ENCODE results near the gene TMEM17. TPM values are rescaled to one million over a fixed set of nuclear protein-coding genes. Genes with fewer than 3 reads are reported as not detected.
A peak's percentile ranks its signal among the peaks of the same experiment; 100 is the strongest.

Gene TMEM17
- polyA plus RNA-seq, 1 of the 3 experiments (the other 2 are of a cell fraction) = 5.5 TPM

DNA sequence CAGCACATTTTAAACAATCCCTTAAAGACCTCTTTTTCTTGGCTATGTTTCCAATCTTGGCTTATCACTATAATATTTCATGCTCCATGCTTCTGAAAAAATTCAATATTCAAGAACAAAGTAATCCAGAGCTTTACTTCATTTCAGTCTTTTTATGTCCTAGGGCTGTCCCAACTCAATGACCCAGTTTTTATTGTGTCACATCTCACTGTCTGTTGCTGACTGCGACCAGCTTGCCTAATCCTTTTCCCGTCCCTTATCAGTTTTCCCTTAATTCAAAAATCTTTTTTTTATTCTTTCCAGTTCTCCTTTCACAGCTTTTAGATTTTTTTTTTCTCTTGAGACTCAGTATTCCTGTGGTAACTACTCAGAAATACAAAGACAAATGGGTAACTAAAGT is 10.2 kb downstream of the TMEM17 start:
- no peaks in the 10 kb centered on the region for H3K79me2 ChIP-seq (ENCODE audit: insufficient read depth)
- no peak overlapping the region for H3K9ac ChIP-seq
- no peaks in the 10 kb centered on the region for H4K20me1 ChIP-seq (ENCODE audit: insufficient read depth)
- H3K27ac ChIP-seq (ENCODE audit: low read depth in 2 of 2, low read length in 1 of 2) = no peak overlapping the region; a peak in 1 of 4 replicates
- peaks cover 0 to 13% of the 10 kb centered on the region in 2 experiments; a peak in 2 of 4 replicates for H3K4me1 ChIP-seq (ENCODE audit: control insufficient read depth in 1 of 2, insufficient read depth in 2 of 2, low read depth in 1 of 2, low read length in 1 of 2)
- 69% methylated on average over 2 of the region's 2 CpGs for WGBS (ENCODE audit: low lambda C conversion rate)
- no peaks in the 10 kb centered on the region for H3K36me3 ChIP-seq (replicated peaks in 1 of 2; ENCODE audit: control insufficient read depth in 1 of 2, insufficient read depth in 2 of 2, low read length in 1 of 2)
- H3K9me3 ChIP-seq = no peaks in the 10 kb centered on the region
- H3K9me2 ChIP-seq = no peaks in the 10 kb centered on the region
- no peak overlapping the region for H2AFZ ChIP-seq (ENCODE audit: low read depth)
- no peak overlapping the region for H3K4me2 ChIP-seq
- TF ChIP-seq FOSL2 (IDR thresholded peaks at IDR 0.05; ENCODE audit: borderline replicate concordance, low read depth) (no peak), RFX5 (IDR thresholded peaks at IDR 0.05; ENCODE audit: low read length) (no peak), TEAD4 (IDR thresholded peaks at IDR 0.05; ENCODE audit: borderline replicate concordance, insufficient read depth) (no peak), GATA2 (CRISPR knock-in tag; IDR thresholded peaks at IDR 0.05) (no peak), RAD21 (IDR thresholded peaks at IDR 0.05; ENCODE audit: low read length) (no peak), NFIC (IDR thresholded peaks at IDR 0.05; ENCODE audit: borderline replicate concordance) (no peak), GABPA (IDR thresholded peaks at IDR 0.05; ENCODE audit: low read depth) (no peak), NRF1 (IDR thresholded peaks at IDR 0.05; ENCODE audit: low read depth, low read length) (no peak), MXI1 (IDR thresholded peaks at IDR 0.05; ENCODE audit: low read depth, low read length) (no peak), TCF12 (IDR thresholded peaks at IDR 0.05) (no peak)
- TF ChIP-seq, protein P1, sequence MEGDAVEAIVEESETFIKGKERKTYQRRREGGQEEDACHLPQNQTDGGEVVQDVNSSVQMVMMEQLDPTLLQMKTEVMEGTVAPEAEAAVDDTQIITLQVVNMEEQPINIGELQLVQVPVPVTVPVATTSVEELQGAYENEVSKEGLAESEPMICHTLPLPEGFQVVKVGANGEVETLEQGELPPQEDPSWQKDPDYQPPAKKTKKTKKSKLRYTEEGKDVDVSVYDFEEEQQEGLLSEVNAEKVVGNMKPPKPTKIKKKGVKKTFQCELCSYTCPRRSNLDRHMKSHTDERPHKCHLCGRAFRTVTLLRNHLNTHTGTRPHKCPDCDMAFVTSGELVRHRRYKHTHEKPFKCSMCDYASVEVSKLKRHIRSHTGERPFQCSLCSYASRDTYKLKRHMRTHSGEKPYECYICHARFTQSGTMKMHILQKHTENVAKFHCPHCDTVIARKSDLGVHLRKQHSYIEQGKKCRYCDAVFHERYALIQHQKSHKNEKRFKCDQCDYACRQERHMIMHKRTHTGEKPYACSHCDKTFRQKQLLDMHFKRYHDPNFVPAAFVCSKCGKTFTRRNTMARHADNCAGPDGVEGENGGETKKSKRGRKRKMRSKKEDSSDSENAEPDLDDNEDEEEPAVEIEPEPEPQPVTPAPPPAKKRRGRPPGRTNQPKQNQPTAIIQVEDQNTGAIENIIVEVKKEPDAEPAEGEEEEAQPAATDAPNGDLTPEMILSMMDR (IDR thresholded peaks at IDR 0.05) = no peak
- TF ChIP-seq, protein P2, sequence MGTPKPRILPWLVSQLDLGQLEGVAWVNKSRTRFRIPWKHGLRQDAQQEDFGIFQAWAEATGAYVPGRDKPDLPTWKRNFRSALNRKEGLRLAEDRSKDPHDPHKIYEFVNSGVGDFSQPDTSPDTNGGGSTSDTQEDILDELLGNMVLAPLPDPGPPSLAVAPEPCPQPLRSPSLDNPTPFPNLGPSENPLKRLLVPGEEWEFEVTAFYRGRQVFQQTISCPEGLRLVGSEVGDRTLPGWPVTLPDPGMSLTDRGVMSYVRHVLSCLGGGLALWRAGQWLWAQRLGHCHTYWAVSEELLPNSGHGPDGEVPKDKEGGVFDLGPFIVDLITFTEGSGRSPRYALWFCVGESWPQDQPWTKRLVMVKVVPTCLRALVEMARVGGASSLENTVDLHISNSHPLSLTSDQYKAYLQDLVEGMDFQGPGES (IDR thresholded peaks at IDR 0.05; ENCODE audit: low read depth, low read length) = no peak
- H3K4me3 ChIP-seq (ENCODE audit: low read depth in 2 of 2, low read length in 1 of 2) = no peak overlapping the region
- H3F3A ChIP-seq (replicated peaks; ENCODE audit: insufficient read depth) = peaks cover 4% of the 10 kb centered on the region
- ChIA-PET CTCF (interaction anchor here (1.2 to 2.3 kb wide), 3 partner anchors 9 to 280 kb away, joined by 3 to 8 read pairs (median 7); no protein-coding TSS in a partner anchor), POLR2A (interaction anchor here (0.5 kb wide), 1 partner anchor 9 kb away, joined by 3 read pairs; no protein-coding TSS in a partner anchor)
- peak; percentile 34 for DNase-seq
- H3K27me3 ChIP-seq (ENCODE audit: insufficient read depth) = no peaks in the 10 kb centered on the region

DNA sequence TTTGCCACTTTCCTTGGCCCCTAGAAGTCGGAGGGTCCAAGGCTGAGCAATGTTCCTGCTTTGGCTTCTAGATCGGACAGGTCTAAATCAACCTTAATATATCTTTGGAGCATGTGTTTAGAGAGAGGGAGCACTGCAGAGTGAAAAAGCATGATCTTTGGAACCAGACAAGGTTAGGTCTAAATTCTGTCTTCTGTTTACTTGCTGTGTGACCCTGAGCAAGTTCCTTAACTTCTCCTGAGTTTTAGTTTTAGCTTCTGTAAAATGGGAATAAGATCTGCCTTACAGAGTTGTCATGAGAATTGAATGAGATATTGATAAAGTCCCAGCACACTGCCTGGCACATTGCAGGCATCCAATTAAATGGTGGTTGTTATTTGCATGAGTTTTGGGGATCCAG is 13.9 kb downstream of the TMEM17 start:
- Histone ChIP-seq H3F3A (replicated peaks; ENCODE audit: insufficient read depth) (peaks cover 3% of the 10 kb centered on the region), H3K9ac (no peak overlapping the region), H3K27ac (ENCODE audit: low read depth in 2 of 2, low read length in 1 of 2) (no peak overlapping the region), H3K27me3 (ENCODE audit: insufficient read depth) (no peaks in the 10 kb centered on the region), H3K9me3 (no peaks in the 10 kb centered on the region), H3K79me2 (ENCODE audit: insufficient read depth) (no peaks in the 10 kb centered on the region), H3K4me2 (no peak overlapping the region), H3K36me3 (replicated peaks in 1 of 2; ENCODE audit: control insufficient read depth in 1 of 2, insufficient read depth in 2 of 2, low read length in 1 of 2) (no peaks in the 10 kb centered on the region), H3K9me2 (no peaks in the 10 kb centered on the region), H4K20me1 (ENCODE audit: insufficient read depth) (no peaks in the 10 kb centered on the region), H2AFZ (ENCODE audit: low read depth) (no peak overlapping the region), H3K4me3 (ENCODE audit: low read depth in 2 of 2, low read length in 1 of 2) (no peak overlapping the region), H3K4me1 (ENCODE audit: control insufficient read depth in 1 of 2, insufficient read depth in 2 of 2, low read depth in 1 of 2, low read length in 1 of 2) (peaks cover 6 to 13% of the 10 kb centered on the region in 2 experiments; a peak in 2 of 4 replicates)
- ChIA-PET CTCF (interaction anchor here (0.9 to 1.5 kb wide), 2 partner anchors 35 to 283 kb away, joined by 3 to 5 read pairs; no protein-coding TSS in a partner anchor), POLR2A (interaction anchor here (0.6 kb wide), 1 partner anchor 36 kb away, joined by 5 read pairs; no protein-coding TSS in a partner anchor)
- 71% methylated on average over 2 of the region's 2 CpGs for WGBS (ENCODE audit: low lambda C conversion rate)
- no peak for DNase-seq
- TF ChIP-seq JUND (IDR thresholded peaks at IDR 0.05) (no peak), SIN3A (IDR thresholded peaks at IDR 0.05; ENCODE audit: borderline replicate concordance, low read depth, low read length) (no peak), NFIC (IDR thresholded peaks at IDR 0.05; ENCODE audit: borderline replicate concordance) (no peak), TCF12 (IDR thresholded peaks at IDR 0.05) (no peak), CHD2 (IDR thresholded peaks at IDR 0.05; ENCODE audit: low read length, partially characterized antibody) (no peak)
- TF ChIP-seq, protein P2 (IDR thresholded peaks at IDR 0.05; ENCODE audit: low read depth, low read length) = no peak
- TF ChIP-seq, protein P3, sequence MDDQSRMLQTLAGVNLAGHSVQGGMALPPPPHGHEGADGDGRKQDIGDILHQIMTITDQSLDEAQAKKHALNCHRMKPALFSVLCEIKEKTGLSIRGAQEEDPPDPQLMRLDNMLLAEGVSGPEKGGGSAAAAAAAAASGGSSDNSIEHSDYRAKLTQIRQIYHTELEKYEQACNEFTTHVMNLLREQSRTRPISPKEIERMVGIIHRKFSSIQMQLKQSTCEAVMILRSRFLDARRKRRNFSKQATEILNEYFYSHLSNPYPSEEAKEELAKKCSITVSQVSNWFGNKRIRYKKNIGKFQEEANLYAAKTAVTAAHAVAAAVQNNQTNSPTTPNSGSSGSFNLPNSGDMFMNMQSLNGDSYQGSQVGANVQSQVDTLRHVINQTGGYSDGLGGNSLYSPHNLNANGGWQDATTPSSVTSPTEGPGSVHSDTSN (IDR thresholded peaks at IDR 0.05) = no peak
- TF ChIP-seq, protein P4, sequence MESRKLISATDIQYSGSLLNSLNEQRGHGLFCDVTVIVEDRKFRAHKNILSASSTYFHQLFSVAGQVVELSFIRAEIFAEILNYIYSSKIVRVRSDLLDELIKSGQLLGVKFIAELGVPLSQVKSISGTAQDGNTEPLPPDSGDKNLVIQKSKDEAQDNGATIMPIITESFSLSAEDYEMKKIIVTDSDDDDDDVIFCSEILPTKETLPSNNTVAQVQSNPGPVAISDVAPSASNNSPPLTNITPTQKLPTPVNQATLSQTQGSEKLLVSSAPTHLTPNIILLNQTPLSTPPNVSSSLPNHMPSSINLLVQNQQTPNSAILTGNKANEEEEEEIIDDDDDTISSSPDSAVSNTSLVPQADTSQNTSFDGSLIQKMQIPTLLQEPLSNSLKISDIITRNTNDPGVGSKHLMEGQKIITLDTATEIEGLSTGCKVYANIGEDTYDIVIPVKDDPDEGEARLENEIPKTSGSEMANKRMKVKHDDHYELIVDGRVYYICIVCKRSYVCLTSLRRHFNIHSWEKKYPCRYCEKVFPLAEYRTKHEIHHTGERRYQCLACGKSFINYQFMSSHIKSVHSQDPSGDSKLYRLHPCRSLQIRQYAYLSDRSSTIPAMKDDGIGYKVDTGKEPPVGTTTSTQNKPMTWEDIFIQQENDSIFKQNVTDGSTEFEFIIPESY (IDR thresholded peaks at IDR 0.05; ENCODE audit: borderline replicate concordance, low read depth) = no peak

All from SK-N-SH (cell line).